ENCODE results near the gene TNFRSF6B.

DNA sequence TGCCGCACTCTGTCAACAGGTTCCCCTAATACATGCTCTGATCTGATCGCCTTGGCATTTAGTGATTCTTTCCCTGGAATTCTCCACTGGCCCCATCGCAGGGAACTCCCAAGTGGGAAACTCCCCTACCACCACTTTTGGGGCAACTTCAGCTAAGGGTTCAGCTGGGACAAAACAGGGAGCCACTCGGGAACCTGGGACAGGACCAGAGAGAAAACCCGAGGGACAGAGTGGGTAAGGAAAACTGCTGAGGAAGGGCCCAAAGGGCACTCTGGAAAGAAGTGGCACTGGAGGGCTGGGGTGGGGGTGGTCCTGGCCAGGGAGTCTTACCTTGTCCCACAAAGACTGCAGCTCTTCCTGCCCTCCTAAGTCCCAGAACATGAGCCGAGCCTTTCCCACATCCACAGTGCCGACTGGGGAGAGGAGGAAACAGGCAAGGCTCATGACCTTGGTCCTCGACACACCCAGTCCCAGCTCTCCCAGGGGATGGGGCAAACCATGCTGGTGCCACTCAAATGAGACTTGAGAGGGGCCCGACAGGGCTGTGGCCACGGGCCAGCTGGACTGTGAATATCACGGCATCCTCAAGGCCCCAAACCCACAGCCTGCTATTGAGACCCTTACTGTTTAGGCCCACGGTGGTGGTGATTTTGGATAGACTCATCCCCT is 9.7 kb downstream of the TNFRSF6B start:
- no peak for TF ChIP-seq CTCF (IDR thresholded peaks at IDR 0.05 in 8 of 11, conservative IDR thresholded peaks at IDR 0.05 in 3 of 11)
- TF ChIP-seq POLR2A (IDR thresholded peaks at IDR 0.05) = no peak
